PC-9 (cell line): ENCODE data around the gene NOP9. TPM values are rescaled to one million over a fixed set of nuclear protein-coding genes. Genes with fewer than 3 reads are reported as not detected.

Source experiments
- BruUV-seq: library from RNA; stranded (reverse); fragments of 400-500 nt; replicated peaks from 2 replicates; lab custom pipeline; 2021; lab: Mats Ljungman, UMichigan
- CTCF ChIA-PET: fragments of 300-600 bp; sonication (Branson Sonifier 250); formaldehyde crosslinking; loops from one replicate; lab custom pipeline; 2022; ENCODE audit warnings: antibody characterized with exemption; lab: Charles Lee
- POLR2A ChIA-PET: fragments of 300-600 bp; sonication (Branson Sonifier 250); formaldehyde crosslinking; loops from one replicate; lab custom pipeline; 2022; ENCODE audit warnings: antibody characterized with exemption; ENCODE audit not compliant: unreplicated experiment; lab: Charles Lee
- DNase-seq, 2 experiments: peaks; one replicate each; pipeline versions ENCODE4 v3.0.0 to v3.0.0-alpha.2; 2015 to 2022; ENCODE audit warnings: mixed read lengths in 1 of 2
- H2AFZ ChIP-seq: fragments of 200-600 bp; sonication (generic); 2 replicates; pipeline ENCODE4 v1.8.1; 2017; ENCODE audit warnings: antibody characterized with exemption
- H3F3A ChIP-seq: fragments of 200-600 bp; sonication (generic); 2 replicates; pipeline ENCODE4 v1.8.1; 2017; ENCODE audit warnings: antibody characterized with exemption, mild to moderate bottlenecking, low read depth; ENCODE audit not compliant: insufficient read depth
- H3K27ac ChIP-seq: fragments of 200-600 bp; sonication (generic); 2 replicates; pipeline ENCODE4 v1.6.1; 2016; ENCODE audit warnings: mixed run types
- H3K27me3 ChIP-seq: fragments of 200-600 bp; sonication (generic); 2 replicates; pipeline ENCODE4 v1.6.1; 2016; ENCODE audit warnings: low read depth, mixed run types; ENCODE audit not compliant: insufficient read depth
- H3K36me3 ChIP-seq: fragments of 200-600 bp; sonication (generic); 2 replicates; pipeline ENCODE4 v1.6.1; 2016; ENCODE audit warnings: low read depth, mixed run types
- H3K4me1 ChIP-seq: fragments of 200-600 bp; sonication (generic); replicated peaks from 2 replicates; pipeline ENCODE4 v1.6.1; 2016; ENCODE audit warnings: mixed run types; ENCODE audit not compliant: insufficient read depth
- H3K4me2 ChIP-seq: fragments of 200-600 bp; sonication (generic); 2 replicates; pipeline ENCODE4 v1.6.1; 2017; ENCODE audit warnings: mixed run types
- H3K4me3 ChIP-seq: fragments of 200-600 bp; sonication (generic); 2 replicates; pipeline ENCODE4 v1.6.1; 2016; ENCODE audit warnings: mixed run types
- H3K79me2 ChIP-seq: fragments of 200-600 bp; sonication (generic); 2 replicates; pipeline ENCODE4 v1.6.1; 2017; ENCODE audit warnings: low read depth, mixed run types
- H3K9me2 ChIP-seq: fragments of 200-600 bp; sonication (generic); 2 replicates; pipeline ENCODE4 v1.8.1; 2017; ENCODE audit warnings: mild to moderate bottlenecking; ENCODE audit not compliant: insufficient read depth
- H3K9me3 ChIP-seq: fragments of 200-600 bp; sonication (generic); 2 replicates; pipeline ENCODE4 v1.8.1; 2016; ENCODE audit warnings: low read depth; ENCODE audit not compliant: insufficient read depth
- H4K20me1 ChIP-seq: fragments of 200-600 bp; sonication (generic); 2 replicates; pipeline ENCODE4 v1.8.1; 2017; ENCODE audit not compliant: insufficient read depth
- EZH2 ChIP-seq: fragments of 200-600 bp; sonication (generic); IDR thresholded peaks from 2 replicates; pipeline ENCODE4 v1.8.0; 2017; ENCODE audit warnings: antibody characterized with exemption, low read depth
- intact Hi-C: fragments of 100-400 bp; cut with micrococcal nuclease; formaldehyde crosslinking; loops from one replicate; pipeline ENCODE4 v1.10.0; 2022; ENCODE audit not compliant: unreplicated experiment
- total RNA-seq: library from RNA; stranded (reverse); gene quantifications from 2 replicates; pipeline ENCODE4 v1.2.3, GENCODE V29; 2021
- TF ChIP-seq, protein P1 (sequence below): fragments of 200-600 bp; sonication (generic); conservative IDR thresholded peaks from 2 replicates; pipeline ENCODE4 v1.6.1; 2017; ENCODE audit warnings: mixed run types, antibody characterized with exemption, mild to moderate bottlenecking, moderate library complexity

Gene NOP9
- total RNA-seq, 1 experiment from 2014 or later = 24.4 TPM

DNA sequence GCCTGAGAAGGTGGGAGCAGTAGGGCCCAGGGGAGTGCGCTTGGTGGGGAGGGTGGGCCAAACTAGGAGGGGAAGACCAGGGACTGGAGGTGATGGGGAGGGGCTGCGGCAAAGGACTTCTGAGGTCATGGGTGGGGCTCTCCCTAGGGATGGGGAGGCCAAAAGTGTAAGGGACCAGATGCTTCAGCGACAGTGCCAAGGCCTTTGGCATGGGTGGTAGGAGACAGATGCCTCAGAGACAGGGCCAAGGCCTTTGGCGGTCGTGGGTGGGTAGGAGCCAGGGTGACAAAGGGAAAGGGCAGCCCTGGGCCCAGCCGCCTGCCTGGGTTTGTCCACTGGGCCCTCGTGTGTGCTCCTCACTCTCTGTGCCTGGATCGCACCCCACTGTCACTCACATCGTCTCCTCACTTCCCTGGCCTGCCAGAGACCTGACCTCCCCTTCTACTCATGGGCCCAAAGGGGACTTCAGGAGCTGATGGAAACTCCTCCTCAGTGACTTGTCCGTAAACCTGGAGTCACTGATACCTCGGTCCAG, 15.1 kb upstream of the NOP9 start:
- Histone ChIP-seq H2AFZ (no peak overlapping the region), H3K36me3 (no peaks in the 10 kb centered on the region), H3K4me2 (no peak overlapping the region), H3K27me3 (no peaks in the 10 kb centered on the region), H3K9me3 (no peaks in the 10 kb centered on the region), H3F3A (no peaks in the 10 kb centered on the region), H4K20me1 (no peaks in the 10 kb centered on the region), H3K9me2 (no peaks in the 10 kb centered on the region), H3K4me1 (no peaks in the 10 kb centered on the region), H3K4me3 (no peak overlapping the region), H3K27ac (no peak overlapping the region), H3K79me2 (no peaks in the 10 kb centered on the region)
- intact Hi-C loops = no loop called here
- TF ChIP-seq, protein P1, sequence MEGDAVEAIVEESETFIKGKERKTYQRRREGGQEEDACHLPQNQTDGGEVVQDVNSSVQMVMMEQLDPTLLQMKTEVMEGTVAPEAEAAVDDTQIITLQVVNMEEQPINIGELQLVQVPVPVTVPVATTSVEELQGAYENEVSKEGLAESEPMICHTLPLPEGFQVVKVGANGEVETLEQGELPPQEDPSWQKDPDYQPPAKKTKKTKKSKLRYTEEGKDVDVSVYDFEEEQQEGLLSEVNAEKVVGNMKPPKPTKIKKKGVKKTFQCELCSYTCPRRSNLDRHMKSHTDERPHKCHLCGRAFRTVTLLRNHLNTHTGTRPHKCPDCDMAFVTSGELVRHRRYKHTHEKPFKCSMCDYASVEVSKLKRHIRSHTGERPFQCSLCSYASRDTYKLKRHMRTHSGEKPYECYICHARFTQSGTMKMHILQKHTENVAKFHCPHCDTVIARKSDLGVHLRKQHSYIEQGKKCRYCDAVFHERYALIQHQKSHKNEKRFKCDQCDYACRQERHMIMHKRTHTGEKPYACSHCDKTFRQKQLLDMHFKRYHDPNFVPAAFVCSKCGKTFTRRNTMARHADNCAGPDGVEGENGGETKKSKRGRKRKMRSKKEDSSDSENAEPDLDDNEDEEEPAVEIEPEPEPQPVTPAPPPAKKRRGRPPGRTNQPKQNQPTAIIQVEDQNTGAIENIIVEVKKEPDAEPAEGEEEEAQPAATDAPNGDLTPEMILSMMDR = no peak
- no peak for TF ChIP-seq EZH2
- no TSS peak for BruUV-seq
- no peak for DNase-seq
- ChIA-PET CTCF (no interaction called here), POLR2A (no interaction called here)

DNA sequence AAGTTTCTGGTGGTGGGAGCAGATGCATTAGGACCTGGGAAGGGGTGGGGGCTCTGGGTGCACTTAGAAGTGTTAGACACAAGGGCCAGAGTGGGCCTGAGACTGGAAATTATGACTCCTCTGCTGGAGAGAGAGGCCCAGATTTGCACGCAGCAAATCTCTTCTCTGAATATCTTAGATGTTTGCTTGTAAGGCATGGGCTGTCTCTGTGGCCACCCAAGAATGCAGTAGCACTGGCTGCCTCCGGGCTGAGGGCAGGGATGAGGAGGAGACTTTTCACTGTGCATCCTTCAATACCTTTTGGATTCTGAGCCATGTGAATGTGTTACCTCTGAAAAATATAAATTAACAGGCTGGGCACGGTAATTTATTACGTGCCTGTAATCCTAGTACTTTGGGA, 14.3 kb upstream of the NOP9 start:
- Histone ChIP-seq H3F3A (no peaks in the 10 kb centered on the region), H3K27me3 (no peaks in the 10 kb centered on the region), H4K20me1 (no peaks in the 10 kb centered on the region), H3K9me3 (no peaks in the 10 kb centered on the region), H3K36me3 (no peaks in the 10 kb centered on the region), H3K9me2 (no peaks in the 10 kb centered on the region), H3K79me2 (no peaks in the 10 kb centered on the region), H3K27ac (no peak overlapping the region), H3K4me3 (no peak overlapping the region), H2AFZ (no peak overlapping the region), H3K4me2 (no peak overlapping the region), H3K4me1 (no peaks in the 10 kb centered on the region)
- no peak for DNase-seq
- ChIA-PET POLR2A (interaction anchor here (0.7 kb wide), 1 partner anchor 20 kb away, joined by 7 read pairs; no protein-coding TSS in a partner anchor), CTCF (interaction anchor here (0.6 kb wide), 1 partner anchor 145 kb away, joined by 6 read pairs; no protein-coding TSS in a partner anchor)
- no TSS peak for BruUV-seq
- intact Hi-C loops = no loop called here
- TF ChIP-seq, protein P1 = no peak
- no peak for TF ChIP-seq EZH2

DNA sequence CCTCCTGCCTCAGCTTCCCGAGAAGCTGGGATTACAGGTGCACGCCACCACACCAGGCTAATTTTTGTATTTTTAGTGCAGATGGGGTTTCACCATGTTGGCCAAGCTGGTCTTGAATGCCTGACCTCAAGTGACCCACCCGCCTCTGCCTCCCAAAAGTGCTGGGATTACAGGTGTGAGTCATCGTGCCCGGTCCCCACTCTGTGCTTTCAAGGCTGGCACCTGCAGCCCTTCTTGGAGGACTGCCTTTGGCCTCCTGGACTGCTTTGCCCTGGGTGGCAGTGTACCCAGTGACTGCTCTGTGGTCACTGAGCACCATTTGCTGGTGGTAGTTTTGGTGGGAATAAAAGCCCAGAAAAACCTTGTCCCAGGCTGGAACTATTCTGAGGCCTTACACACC, 12.7 kb upstream of the NOP9 start:
- no peaks in the 10 kb centered on the region for H3K36me3 ChIP-seq
- no peak overlapping the region for H3K4me2 ChIP-seq
- no peaks in the 10 kb centered on the region for H4K20me1 ChIP-seq
- no peak for DNase-seq
- no peak for TF ChIP-seq EZH2
- TF ChIP-seq, protein P1 = no peak
- H3F3A ChIP-seq = no peaks in the 10 kb centered on the region
- ChIA-PET POLR2A (interaction anchor here (0.6 kb wide), 1 partner anchor 13 kb away, joined by 4 read pairs; the partner anchor contains the start of genes DHRS1 and NOP9), CTCF (no interaction called here)
- no peaks in the 10 kb centered on the region for H3K4me1 ChIP-seq
- H3K27ac ChIP-seq = no peak overlapping the region
- no peaks in the 10 kb centered on the region for H3K79me2 ChIP-seq
- no peaks in the 10 kb centered on the region for H3K9me2 ChIP-seq
- no TSS peak for BruUV-seq
- H3K4me3 ChIP-seq = no peak overlapping the region
- intact Hi-C loops = no loop called here
- no peak overlapping the region for H2AFZ ChIP-seq
- no peaks in the 10 kb centered on the region for H3K9me3 ChIP-seq
- no peaks in the 10 kb centered on the region for H3K27me3 ChIP-seq
